GM23338 (cell line): ENCODE results near the gene PDIK1L.

ENCODE experiments used
- CREB1 ChIP-seq: fragments of 250-450 bp; sonication (Bioruptor Pico); IDR thresholded peaks from 2 replicates; pipeline ENCODE4 v1.5.0; 2020; ENCODE audit warnings: low read depth, mild to moderate bottlenecking, moderate library complexity
- CTCF ChIP-seq, 2 experiments: fragments of 200-600 bp in 1 of 2; sonication (generic) in 1 of 2; conservative IDR thresholded peaks; 2 replicates each; pipeline versions ENCODE4 v1.5.1 to v1.6.1; 2016 to 2017; ENCODE audit warnings: antibody characterized with exemption in 2 of 2, low read depth in 2 of 2, mild to moderate bottlenecking in 2 of 2, moderate library complexity in 1 of 2
- EZH2 ChIP-seq: fragments of 200-600 bp; sonication (generic); IDR thresholded peaks from one replicate; pipeline ENCODE4 v1.8.0; 2017; ENCODE audit warnings: antibody characterized with exemption, mild to moderate bottlenecking, low read depth; ENCODE audit not compliant: unreplicated experiment
- EZH2phosphoT487 ChIP-seq: fragments of 200-600 bp; sonication (generic); IDR thresholded peaks from one replicate; pipeline ENCODE4 v1.8.1; 2018; ENCODE audit warnings: antibody characterized with exemption; ENCODE audit not compliant: unreplicated experiment
- JUNB ChIP-seq: IDR thresholded peaks from one replicate; pipeline ENCODE4 v1.6.1; 2016; ENCODE audit warnings: antibody characterized with exemption; ENCODE audit not compliant: unreplicated experiment
- NANOG ChIP-seq: IDR thresholded peaks from 2 replicates; pipeline ENCODE4 v1.6.1; 2016; ENCODE audit warnings: antibody characterized with exemption, borderline replicate concordance
- POLR2AphosphoS5 ChIP-seq: IDR thresholded peaks from 2 replicates; pipeline ENCODE4 v1.6.1; 2016; ENCODE audit warnings: antibody characterized with exemption, low read depth
- REST ChIP-seq: IDR thresholded peaks from one replicate; pipeline ENCODE4 v1.6.1; 2018; ENCODE audit warnings: antibody characterized with exemption; ENCODE audit not compliant: unreplicated experiment
- STAT1 ChIP-seq: IDR thresholded peaks from one replicate; pipeline ENCODE4 v1.6.1; 2016; ENCODE audit warnings: antibody characterized with exemption; ENCODE audit not compliant: unreplicated experiment
- ZNF114 ChIP-seq: fragments of 250-450 bp; sonication (Bioruptor Pico); IDR thresholded peaks from 2 replicates; pipeline ENCODE4 v1.5.0; 2020; ENCODE audit warnings: mild to moderate bottlenecking, moderate library complexity
- ZNF331 ChIP-seq: fragments of 250-450 bp; sonication (Bioruptor Pico); IDR thresholded peaks from 2 replicates; pipeline ENCODE4 v1.5.0; 2020; ENCODE audit warnings: low read depth, mild to moderate bottlenecking, moderate library complexity
- TF ChIP-seq, protein P1 (sequence below): fragments of 250-450 bp; sonication (Bioruptor Pico); IDR thresholded peaks from 2 replicates; pipeline ENCODE4 v1.5.0; 2020; ENCODE audit warnings: mild to moderate bottlenecking, moderate library complexity
- TF ChIP-seq, protein P2 (sequence below): IDR thresholded peaks from 2 replicates; pipeline ENCODE4 v1.6.1; 2016; ENCODE audit warnings: antibody characterized with exemption

DNA sequence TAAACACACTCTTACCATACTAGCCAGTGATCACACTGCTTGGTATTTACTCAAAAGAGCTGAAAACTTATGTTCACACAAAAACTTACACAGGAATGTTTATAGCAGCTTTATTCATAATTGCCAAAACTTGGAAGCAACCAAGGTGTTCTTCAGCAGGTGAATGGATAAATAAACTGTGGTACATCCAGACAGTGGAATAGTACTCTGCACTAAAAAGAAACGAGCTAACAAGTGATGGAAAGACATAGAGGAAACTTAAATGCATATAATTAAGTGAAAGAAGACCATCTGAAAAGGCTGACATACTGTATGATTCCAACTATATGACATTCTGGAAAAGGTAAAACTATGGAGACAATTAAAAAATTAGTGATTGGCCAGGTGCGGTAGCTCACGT is 20.7 kb upstream of the PDIK1L start:
- TF ChIP-seq EZH2, result no peak
- no peak for TF ChIP-seq CTCF (conservative IDR thresholded peaks at IDR 0.05; ENCODE audit: low read depth in 2 of 2)
- TF ChIP-seq CREB1 (CRISPR knock-in tag), result no peak
- TF ChIP-seq POLR2AphosphoS5, result no peak
- TF ChIP-seq REST, result no peak
- no peak for TF ChIP-seq EZH2phosphoT487
- TF ChIP-seq, protein P1, sequence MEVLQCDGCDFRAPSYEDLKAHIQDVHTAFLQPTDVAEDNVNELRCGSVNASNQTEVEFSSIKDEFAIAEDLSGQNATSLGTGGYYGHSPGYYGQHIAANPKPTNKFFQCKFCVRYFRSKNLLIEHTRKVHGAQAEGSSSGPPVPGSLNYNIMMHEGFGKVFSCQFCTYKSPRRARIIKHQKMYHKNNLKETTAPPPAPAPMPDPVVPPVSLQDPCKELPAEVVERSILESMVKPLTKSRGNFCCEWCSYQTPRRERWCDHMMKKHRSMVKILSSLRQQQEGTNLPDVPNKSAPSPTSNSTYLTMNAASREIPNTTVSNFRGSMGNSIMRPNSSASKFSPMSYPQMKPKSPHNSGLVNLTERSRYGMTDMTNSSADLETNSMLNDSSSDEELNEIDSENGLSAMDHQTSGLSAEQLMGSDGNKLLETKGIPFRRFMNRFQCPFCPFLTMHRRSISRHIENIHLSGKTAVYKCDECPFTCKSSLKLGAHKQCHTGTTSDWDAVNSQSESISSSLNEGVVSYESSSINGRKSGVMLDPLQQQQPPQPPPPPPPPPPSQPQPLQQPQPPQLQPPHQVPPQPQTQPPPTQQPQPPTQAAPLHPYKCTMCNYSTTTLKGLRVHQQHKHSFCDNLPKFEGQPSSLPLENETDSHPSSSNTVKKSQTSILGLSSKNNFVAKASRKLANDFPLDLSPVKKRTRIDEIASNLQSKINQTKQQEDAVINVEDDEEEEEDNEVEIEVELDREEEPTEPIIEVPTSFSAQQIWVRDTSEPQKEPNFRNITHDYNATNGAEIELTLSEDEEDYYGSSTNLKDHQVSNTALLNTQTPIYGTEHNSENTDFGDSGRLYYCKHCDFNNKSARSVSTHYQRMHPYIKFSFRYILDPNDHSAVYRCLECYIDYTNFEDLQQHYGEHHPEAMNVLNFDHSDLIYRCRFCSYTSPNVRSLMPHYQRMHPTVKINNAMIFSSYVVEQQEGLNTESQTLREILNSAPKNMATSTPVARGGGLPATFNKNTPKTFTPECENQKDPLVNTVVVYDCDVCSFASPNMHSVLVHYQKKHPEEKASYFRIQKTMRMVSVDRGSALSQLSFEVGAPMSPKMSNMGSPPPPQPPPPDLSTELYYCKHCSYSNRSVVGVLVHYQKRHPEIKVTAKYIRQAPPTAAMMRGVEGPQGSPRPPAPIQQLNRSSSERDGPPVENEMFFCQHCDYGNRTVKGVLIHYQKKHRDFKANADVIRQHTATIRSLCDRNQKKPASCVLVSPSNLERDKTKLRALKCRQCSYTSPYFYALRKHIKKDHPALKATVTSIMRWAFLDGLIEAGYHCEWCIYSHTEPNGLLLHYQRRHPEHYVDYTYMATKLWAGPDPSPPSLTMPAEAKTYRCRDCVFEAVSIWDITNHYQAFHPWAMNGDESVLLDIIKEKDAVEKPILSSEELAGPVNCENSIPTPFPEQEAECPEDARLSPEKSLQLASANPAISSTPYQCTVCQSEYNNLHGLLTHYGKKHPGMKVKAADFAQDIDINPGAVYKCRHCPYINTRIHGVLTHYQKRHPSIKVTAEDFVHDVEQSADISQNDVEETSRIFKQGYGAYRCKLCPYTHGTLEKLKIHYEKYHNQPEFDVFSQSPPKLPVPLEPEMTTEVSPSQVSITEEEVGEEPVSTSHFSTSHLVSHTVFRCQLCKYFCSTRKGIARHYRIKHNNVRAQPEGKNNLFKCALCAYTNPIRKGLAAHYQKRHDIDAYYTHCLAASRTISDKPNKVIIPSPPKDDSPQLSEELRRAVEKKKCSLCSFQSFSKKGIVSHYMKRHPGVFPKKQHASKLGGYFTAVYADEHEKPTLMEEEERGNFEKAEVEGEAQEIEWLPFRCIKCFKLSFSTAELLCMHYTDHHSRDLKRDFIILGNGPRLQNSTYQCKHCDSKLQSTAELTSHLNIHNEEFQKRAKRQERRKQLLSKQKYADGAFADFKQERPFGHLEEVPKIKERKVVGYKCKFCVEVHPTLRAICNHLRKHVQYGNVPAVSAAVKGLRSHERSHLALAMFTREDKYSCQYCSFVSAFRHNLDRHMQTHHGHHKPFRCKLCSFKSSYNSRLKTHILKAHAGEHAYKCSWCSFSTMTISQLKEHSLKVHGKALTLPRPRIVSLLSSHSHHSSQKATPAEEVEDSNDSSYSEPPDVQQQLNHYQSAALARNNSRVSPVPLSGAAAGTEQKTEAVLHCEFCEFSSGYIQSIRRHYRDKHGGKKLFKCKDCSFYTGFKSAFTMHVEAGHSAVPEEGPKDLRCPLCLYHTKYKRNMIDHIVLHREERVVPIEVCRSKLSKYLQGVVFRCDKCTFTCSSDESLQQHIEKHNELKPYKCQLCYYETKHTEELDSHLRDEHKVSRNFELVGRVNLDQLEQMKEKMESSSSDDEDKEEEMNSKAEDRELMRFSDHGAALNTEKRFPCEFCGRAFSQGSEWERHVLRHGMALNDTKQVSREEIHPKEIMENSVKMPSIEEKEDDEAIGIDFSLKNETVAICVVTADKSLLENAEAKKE (CRISPR knock-in tag), result no peak
- no peak for TF ChIP-seq STAT1
- TF ChIP-seq ZNF114, result no peak
- TF ChIP-seq, protein P2, sequence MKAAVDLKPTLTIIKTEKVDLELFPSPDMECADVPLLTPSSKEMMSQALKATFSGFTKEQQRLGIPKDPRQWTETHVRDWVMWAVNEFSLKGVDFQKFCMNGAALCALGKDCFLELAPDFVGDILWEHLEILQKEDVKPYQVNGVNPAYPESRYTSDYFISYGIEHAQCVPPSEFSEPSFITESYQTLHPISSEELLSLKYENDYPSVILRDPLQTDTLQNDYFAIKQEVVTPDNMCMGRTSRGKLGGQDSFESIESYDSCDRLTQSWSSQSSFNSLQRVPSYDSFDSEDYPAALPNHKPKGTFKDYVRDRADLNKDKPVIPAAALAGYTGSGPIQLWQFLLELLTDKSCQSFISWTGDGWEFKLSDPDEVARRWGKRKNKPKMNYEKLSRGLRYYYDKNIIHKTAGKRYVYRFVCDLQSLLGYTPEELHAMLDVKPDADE, result no peak
- TF ChIP-seq JUNB, result no peak
- TF ChIP-seq ZNF331 (CRISPR knock-in tag), result no peak
- no peak for TF ChIP-seq NANOG
